HS-5 (cell line): ENCODE data around the gene KCNK13.

Experiments
- DNase-seq: peaks from one replicate; pipeline ENCODE4 v3.0.0-alpha.2; 2012; ENCODE audit warnings: low read depth

The KCNK13 gene

GRCh38 chr14:90132821-90133570, 71.2 kb downstream of the KCNK13 start:
- no peak for DNase-seq

- DNase-seq, result no peak
Measured at GRCh38 chr14:90136904-90137303, 75.1 kb downstream of the KCNK13 start.

- peak; percentile 5 for DNase-seq
Measured at GRCh38 chr14:90137807-90138206, 76.0 kb downstream of the KCNK13 start.

GRCh38 chr14:90139199-90139598, 77.4 kb downstream of the KCNK13 start:
- DNase-seq, result no peak

- DNase-seq, result no peak
Measured at GRCh38 chr14:90140298-90140955, 78.6 kb downstream of the KCNK13 start.

GRCh38 chr14:90140956-90141316, 79.1 kb downstream of the KCNK13 start:
- peak; percentile 9 for DNase-seq

- no peak for DNase-seq
Measured at GRCh38 chr14:90153429-90153828, 91.6 kb downstream of the KCNK13 start.

GRCh38 chr14:90154110-90154509, 92.3 kb downstream of the KCNK13 start:
- DNase-seq, result no peak

GRCh38 chr14:90159146-90159545, 97.4 kb downstream of the KCNK13 start:
- DNase-seq, result no peak

GRCh38 chr14:90159688-90160087, 97.9 kb downstream of the KCNK13 start:
- no peak for DNase-seq

GRCh38 chr14:90161129-90161528, 99.3 kb downstream of the KCNK13 start:
- no peak for DNase-seq

GRCh38 chr14:90168425-90169105, 106.8 kb downstream of the KCNK13 start:
- DNase-seq, result peak; percentile 77

- DNase-seq, result no peak
Measured at GRCh38 chr14:90175631-90176030, 113.8 kb downstream of the KCNK13 start.

- peak; percentile 15 for DNase-seq
Measured at GRCh38 chr14:90177539-90178189, 115.9 kb downstream of the KCNK13 start.

- DNase-seq, result no peak
Measured at GRCh38 chr14:90179357-90179756, 117.6 kb downstream of the KCNK13 start.

- DNase-seq, result no peak
Measured at GRCh38 chr14:90179809-90180779, 118.3 kb downstream of the KCNK13 start.

- DNase-seq, result no peak
Measured at GRCh38 chr14:90184094-90184493, 122.3 kb downstream of the KCNK13 start.

- no peak for DNase-seq
Measured at GRCh38 chr14:90184571-90185266, 122.9 kb downstream of the KCNK13 start.

GRCh38 chr14:90188588-90188987, 126.8 kb downstream of the KCNK13 start:
- no peak for DNase-seq

GRCh38 chr14:90191154-90191553, 129.4 kb downstream of the KCNK13 start:
- DNase-seq, result no peak

GRCh38 chr14:90191585-90191984, 129.8 kb downstream of the KCNK13 start:
- DNase-seq, result no peak
